ENCODE results near the gene AKAP5.
"Not testable (repeated sequence)": the region's sequence is repeated elsewhere in the genome, so short reads cannot be mapped to it uniquely, and the experiment has no call there.

DNA sequence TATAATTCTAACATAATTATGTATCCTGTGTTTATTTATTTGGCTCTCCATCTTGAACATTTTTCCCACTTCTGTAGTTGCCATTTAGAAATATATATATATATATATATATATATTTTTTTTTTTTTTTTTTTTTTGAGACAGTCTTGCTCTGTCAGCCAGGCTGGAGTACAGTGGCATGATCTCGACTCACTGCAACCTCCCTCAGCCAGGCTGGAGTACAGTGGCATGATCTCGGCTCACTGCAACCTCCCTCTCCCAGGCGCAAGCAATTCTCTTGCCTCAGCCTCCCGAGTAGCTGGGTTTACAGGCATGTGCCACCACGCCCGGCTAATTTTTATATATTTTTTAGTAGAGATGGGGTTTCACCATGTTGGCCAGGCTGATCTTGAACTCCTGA, 52.4 kb downstream of the AKAP5 start:
- TF ChIP-seq, protein P1, sequence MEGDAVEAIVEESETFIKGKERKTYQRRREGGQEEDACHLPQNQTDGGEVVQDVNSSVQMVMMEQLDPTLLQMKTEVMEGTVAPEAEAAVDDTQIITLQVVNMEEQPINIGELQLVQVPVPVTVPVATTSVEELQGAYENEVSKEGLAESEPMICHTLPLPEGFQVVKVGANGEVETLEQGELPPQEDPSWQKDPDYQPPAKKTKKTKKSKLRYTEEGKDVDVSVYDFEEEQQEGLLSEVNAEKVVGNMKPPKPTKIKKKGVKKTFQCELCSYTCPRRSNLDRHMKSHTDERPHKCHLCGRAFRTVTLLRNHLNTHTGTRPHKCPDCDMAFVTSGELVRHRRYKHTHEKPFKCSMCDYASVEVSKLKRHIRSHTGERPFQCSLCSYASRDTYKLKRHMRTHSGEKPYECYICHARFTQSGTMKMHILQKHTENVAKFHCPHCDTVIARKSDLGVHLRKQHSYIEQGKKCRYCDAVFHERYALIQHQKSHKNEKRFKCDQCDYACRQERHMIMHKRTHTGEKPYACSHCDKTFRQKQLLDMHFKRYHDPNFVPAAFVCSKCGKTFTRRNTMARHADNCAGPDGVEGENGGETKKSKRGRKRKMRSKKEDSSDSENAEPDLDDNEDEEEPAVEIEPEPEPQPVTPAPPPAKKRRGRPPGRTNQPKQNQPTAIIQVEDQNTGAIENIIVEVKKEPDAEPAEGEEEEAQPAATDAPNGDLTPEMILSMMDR (IDR thresholded peaks at IDR 0.05), result not testable (repeated sequence)
- TF ChIP-seq EZH2 (IDR thresholded peaks at IDR 0.05; ENCODE audit: borderline replicate concordance, insufficient read depth, low read depth, low read length, poor library complexity, severe bottlenecking), result not testable (repeated sequence)
